Activated CD8-positive, alpha-beta T cell treated with anti-CD3 and anti-CD28 coated beads for 36 hours (primary cell): Measurements from ENCODE around the gene ELL2. TPM values are rescaled to one million over a fixed set of nuclear protein-coding genes. Genes with fewer than 3 reads are reported as not detected.
A peak's percentile ranks its signal among the peaks of the same experiment; 100 is the strongest.
"Not testable (repeated sequence)": the region's sequence is repeated elsewhere in the genome, so short reads cannot be mapped to it uniquely, and the experiment has no call there.

Experiments
- ATAC-seq: fragments of 200-7000 bp; cut with Tn5 transposase; one replicate; pipeline ENCODE4 v1.10.0; 2021; ENCODE audit warnings: mild to moderate bottlenecking, moderate library complexity
- CTCF ChIA-PET: fragments of 350-600 bp; sonication (Branson Sonifier 250); formaldehyde crosslinking; loops from one replicate; lab custom pipeline; 2021; ENCODE audit warnings: antibody characterized with exemption; lab: Charles Lee
- POLR2A ChIA-PET: fragments of 350-600 bp; sonication (Branson Sonifier 250); formaldehyde crosslinking; loops from one replicate; lab custom pipeline; 2021; ENCODE audit warnings: antibody characterized with exemption; lab: Charles Lee
- DNase-seq: peaks from one replicate; pipeline ENCODE4 v3.0.0-alpha.2; 2020
- H3K27ac Mint-ChIP-seq: one replicate; pipeline ENCODE4 v1.8.0; 2021; ENCODE audit warnings: mild to moderate bottlenecking, mixed read lengths
- H3K27me3 Mint-ChIP-seq: one replicate; pipeline ENCODE4 v1.8.0; 2021; ENCODE audit warnings: mixed read lengths
- H3K36me3 Mint-ChIP-seq: one replicate; pipeline ENCODE4 v1.8.0; 2021; ENCODE audit warnings: low read depth, mixed read lengths
- H3K4me1 Mint-ChIP-seq: one replicate; pipeline ENCODE4 v1.8.0; 2021; ENCODE audit warnings: low read depth, mixed read lengths
- H3K4me3 Mint-ChIP-seq: one replicate; pipeline ENCODE4 v1.8.0; 2021; ENCODE audit warnings: mild to moderate bottlenecking, moderate library complexity, mixed read lengths
- H3K9me3 Mint-ChIP-seq: one replicate; pipeline ENCODE4 v1.8.0; 2021; ENCODE audit warnings: mixed read lengths
- intact Hi-C: fragments of 100-400 bp; cut with micrococcal nuclease; formaldehyde crosslinking; loops from one replicate; pipeline ENCODE4 v1.10.0; 2022
- total RNA-seq, 2 experiments: library from RNA; stranded (reverse); gene quantifications; one replicate each; pipeline ENCODE4 v1.2.3, GENCODE V29; 2021
- TF ChIP-seq, protein P1 (sequence below): fragments of 200-600 bp; IDR thresholded peaks from one replicate; pipeline ENCODE4 v1.8.0; 2022; ENCODE audit warnings: antibody characterized with exemption, mild to moderate bottlenecking

The ELL2 gene
- total RNA-seq, 2 experiments from 2014 or later: 39.7 to 46.3 TPM

DNA sequence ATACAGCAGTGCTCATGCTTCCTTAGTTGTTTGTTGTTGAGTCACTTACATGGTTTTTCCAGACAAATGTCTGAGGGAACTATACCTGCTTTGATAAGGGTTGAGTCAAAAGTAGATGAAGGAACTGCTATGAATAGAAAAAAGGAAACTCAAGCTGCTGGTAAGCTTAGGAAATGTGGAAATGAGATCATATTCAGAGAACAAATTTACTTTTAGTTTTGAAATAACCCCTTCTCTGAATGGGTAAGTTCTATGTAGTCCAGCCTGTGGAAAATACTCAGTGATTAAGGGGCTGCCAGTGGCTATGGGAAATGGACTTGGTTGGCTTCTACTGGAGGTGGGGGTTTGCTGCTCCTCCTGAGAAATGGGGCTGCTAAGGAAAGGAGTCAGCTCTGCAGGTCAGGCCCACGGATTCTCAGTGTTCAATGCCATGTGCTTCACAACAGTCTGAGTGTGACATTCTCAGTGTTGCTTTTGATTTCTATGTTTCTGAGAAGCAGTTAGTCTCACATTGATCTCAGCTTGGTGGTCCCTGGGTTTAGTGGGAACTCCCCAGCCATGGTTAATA, 91.5 kb downstream of the ELL2 start:
- Mint-ChIP-seq H3K27ac (peak overlapping the region; percentile 100), H3K27me3 (no peaks in the 10 kb centered on the region), H3K4me3 (peak overlapping the region; percentile 65), H3K9me3 (peaks cover 4% of the 10 kb centered on the region), H3K36me3 (peaks cover 4% of the 10 kb centered on the region), H3K4me1 (peaks cover 52% of the 10 kb centered on the region)
- TF ChIP-seq, protein P1, sequence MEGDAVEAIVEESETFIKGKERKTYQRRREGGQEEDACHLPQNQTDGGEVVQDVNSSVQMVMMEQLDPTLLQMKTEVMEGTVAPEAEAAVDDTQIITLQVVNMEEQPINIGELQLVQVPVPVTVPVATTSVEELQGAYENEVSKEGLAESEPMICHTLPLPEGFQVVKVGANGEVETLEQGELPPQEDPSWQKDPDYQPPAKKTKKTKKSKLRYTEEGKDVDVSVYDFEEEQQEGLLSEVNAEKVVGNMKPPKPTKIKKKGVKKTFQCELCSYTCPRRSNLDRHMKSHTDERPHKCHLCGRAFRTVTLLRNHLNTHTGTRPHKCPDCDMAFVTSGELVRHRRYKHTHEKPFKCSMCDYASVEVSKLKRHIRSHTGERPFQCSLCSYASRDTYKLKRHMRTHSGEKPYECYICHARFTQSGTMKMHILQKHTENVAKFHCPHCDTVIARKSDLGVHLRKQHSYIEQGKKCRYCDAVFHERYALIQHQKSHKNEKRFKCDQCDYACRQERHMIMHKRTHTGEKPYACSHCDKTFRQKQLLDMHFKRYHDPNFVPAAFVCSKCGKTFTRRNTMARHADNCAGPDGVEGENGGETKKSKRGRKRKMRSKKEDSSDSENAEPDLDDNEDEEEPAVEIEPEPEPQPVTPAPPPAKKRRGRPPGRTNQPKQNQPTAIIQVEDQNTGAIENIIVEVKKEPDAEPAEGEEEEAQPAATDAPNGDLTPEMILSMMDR: no peak
- DNase-seq: peak; percentile 82
- ChIA-PET CTCF (interaction anchor here (1.1 to 4.4 kb wide), 9 partner anchors 9 to 466 kb away, joined by 3 to 21 read pairs (median 9); partner anchors contain the start of gene ELL2), POLR2A (interaction anchor here (0.5 to 3.8 kb wide), 6 partner anchors 8 to 238 kb away, joined by 3 to 15 read pairs (median 6); no protein-coding TSS in a partner anchor)
- intact Hi-C loops: loop anchor here (1.0 to 5.0 kb wide), 4 partner anchors 11 to 197 kb away; partner anchors contain the start of gene ELL2
- ATAC-seq: peak; percentile 82

DNA sequence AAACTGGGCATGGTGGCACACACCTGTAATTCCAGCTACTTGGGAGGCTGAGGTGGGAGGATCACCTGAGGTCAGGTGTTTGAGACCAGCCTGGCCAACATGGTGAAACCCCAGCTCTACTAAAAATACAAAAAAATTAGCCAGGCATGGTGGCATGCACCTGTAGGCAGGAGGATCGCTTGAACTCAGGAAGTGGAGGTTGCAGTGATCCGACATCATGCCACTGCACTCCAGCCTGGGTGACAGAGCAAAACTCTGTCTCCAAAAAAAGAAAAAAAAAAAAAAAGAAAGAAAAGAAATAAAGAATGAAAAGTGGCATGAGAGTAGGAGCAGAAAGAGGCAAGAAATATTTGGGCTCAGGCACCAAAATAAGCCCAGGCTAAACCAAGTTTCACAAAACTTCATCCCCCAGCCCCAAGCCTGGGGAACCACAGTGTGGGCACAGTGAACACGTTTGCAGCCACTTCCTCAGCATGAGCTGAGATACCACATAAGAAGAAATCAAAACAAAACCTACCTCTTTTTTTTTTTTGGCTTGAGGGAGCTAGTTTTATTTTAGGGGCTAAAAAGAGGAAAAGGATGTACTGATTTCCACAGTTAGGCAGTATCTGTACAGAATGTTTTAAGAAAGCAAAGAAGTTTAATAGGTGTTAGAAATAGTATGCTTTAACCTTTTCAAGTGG, 92.3 kb downstream of the ELL2 start:
- CTCF ChIA-PET: interaction anchor here (0.7 to 4.4 kb wide), 10 partner anchors 8 to 467 kb away, joined by 3 to 21 read pairs (median 6); partner anchors contain the start of gene ELL2
- intact Hi-C loops, H3K9me3 Mint-ChIP-seq, H3K36me3 Mint-ChIP-seq, H3K27me3 Mint-ChIP-seq: not testable (repeated sequence)
- POLR2A ChIA-PET: interaction anchor here (0.5 to 3.8 kb wide), 8 partner anchors 7 to 237 kb away, joined by 3 to 15 read pairs (median 6); no protein-coding TSS in a partner anchor
- peak; percentile 88 for DNase-seq
- H3K4me3 Mint-ChIP-seq: peak overlapping the region; percentile 38
- peaks cover 56% of the 10 kb centered on the region for H3K4me1 Mint-ChIP-seq
- ATAC-seq: peak; percentile 38
- H3K27ac Mint-ChIP-seq: peak overlapping the region; percentile 86

DNA sequence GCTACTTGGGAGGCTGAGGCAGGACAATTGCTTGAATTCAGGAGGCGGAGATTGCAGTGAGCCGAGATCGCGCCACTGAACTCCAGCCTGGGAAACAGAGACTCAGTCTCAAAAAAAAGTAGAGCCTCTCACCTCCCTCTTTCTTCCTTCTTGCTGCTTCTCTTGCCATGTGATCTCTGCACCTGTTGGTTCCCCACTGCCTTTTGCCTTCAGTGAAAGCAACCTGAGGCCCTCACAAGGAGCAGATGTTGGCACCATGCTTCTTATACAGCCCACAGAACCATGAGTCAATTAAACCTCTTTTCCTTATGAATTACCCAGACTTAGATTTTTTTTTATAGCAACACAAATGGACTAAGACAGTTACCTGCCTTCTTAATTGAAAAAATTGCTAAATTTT, 93.5 kb downstream of the ELL2 start:
- peak overlapping the region; percentile 86 for H3K27ac Mint-ChIP-seq
- ATAC-seq: no peak
- intact Hi-C loops: no loop called here
- ChIA-PET POLR2A (interaction anchor here (0.6 to 3.8 kb wide), 4 partner anchors 9 to 97 kb away, joined by 3 to 15 read pairs (median 4); no protein-coding TSS in a partner anchor), CTCF (interaction anchor here (2.6 to 4.4 kb wide), 4 partner anchors 9 to 468 kb away, joined by 13 to 21 read pairs (median 17); partner anchors contain the start of gene ELL2)
- DNase-seq: no peak
- H3K4me3 Mint-ChIP-seq: no peak overlapping the region
- no peaks in the 10 kb centered on the region for H3K27me3 Mint-ChIP-seq
- peaks cover 61% of the 10 kb centered on the region for H3K4me1 Mint-ChIP-seq
- TF ChIP-seq, protein P1: no peak
- H3K9me3 Mint-ChIP-seq: peaks cover 4% of the 10 kb centered on the region
- peaks cover 4% of the 10 kb centered on the region for H3K36me3 Mint-ChIP-seq

DNA sequence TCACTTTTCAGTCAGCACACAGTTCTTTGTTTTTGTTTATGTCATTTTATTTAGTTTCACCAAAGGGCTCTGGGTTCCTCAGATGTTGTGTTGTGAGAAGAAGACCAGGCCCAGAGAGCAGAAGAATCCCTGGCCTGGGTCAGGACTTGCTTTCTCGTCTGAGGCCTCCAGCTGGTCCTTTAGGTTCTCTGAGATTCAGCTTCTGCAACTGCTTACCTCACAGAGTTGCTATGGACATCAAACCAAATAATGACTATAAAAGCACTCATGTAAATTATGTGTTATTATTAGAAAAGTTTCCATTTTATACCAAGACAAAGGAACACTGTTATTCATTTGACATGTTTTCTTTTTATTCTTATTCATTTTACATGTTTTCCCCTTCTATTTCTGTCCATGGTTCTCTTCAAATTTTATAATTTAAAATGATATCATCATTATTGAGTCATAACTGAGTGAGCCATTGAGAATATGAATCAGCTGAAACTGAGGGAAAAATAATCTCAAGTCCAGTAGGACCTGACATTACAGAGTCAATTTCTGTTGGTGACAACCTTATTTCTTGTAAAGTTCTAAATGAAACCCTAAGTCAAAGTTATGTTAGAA, 95.1 kb downstream of the ELL2 start:
- no peak for ATAC-seq
- peaks cover 4% of the 10 kb centered on the region for H3K36me3 Mint-ChIP-seq
- intact Hi-C loops: no loop called here
- no peaks in the 10 kb centered on the region for H3K27me3 Mint-ChIP-seq
- H3K27ac Mint-ChIP-seq: peak overlapping the region; percentile 53
- H3K4me1 Mint-ChIP-seq: peaks cover 72% of the 10 kb centered on the region
- DNase-seq: no peak
- POLR2A ChIA-PET: no interaction called here
- TF ChIP-seq, protein P1: no peak
- CTCF ChIA-PET: interaction anchor here (1.3 to 1.6 kb wide), 2 partner anchors 85 to 478 kb away, joined by 3 to 5 read pairs; no protein-coding TSS in a partner anchor
- no peak overlapping the region for H3K4me3 Mint-ChIP-seq
- peaks cover 4% of the 10 kb centered on the region for H3K9me3 Mint-ChIP-seq

DNA sequence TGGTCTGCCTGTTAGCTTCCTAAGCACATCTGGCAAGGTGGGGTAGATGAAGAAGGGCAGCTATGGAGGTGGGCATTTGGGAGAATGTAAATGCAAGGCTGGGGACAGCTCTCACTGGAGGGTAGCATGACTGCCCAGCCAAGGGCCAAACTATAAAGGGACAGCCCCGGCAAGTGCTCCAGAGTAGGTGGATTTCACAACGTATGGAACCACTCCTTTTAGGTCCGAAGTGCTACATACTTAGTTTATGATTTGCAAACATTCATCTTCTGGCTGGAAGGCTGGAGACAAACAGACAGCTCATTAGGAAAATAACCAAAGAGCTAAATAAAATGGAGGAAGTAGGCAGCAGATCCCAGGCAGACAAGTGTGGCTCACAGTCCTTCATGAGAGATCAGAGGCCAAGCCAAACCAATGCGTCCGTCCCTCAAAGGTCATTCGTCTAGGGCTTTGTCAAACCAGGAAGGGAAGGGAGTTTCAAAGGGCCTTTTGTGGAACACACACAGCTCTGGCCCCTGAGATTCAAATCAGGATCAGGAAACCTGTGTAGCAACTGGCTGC, 96.6 kb downstream of the ELL2 start:
- Mint-ChIP-seq H3K36me3 (peaks cover 4% of the 10 kb centered on the region), H3K9me3 (peaks cover 4% of the 10 kb centered on the region), H3K4me3 (no peak overlapping the region), H3K27ac (no peak overlapping the region), H3K4me1 (peaks cover 67% of the 10 kb centered on the region), H3K27me3 (no peaks in the 10 kb centered on the region)
- POLR2A ChIA-PET: no interaction called here
- no peak for DNase-seq
- ATAC-seq: no peak
- TF ChIP-seq, protein P1: no peak
- intact Hi-C loops: no loop called here
- CTCF ChIA-PET: interaction anchor here (1.2 to 1.5 kb wide), 2 partner anchors 9 to 481 kb away, joined by 3 read pairs; no protein-coding TSS in a partner anchor
